CD4-positive, CD25-positive, alpha-beta regulatory T cell (primary cell): ENCODE data around the gene MAML2. TPM values are rescaled to one million over a fixed set of nuclear protein-coding genes. Genes with fewer than 3 reads are reported as not detected.
A peak's percentile ranks its signal among the peaks of the same experiment; 100 is the strongest.

ENCODE experiments used
- ATAC-seq, 2 donors: fragments of 150-1000 bp; cut with Tn5 transposase; one replicate each; pipeline ENCODE4 v1.10.0; 2021; ENCODE audit warnings: low read depth in 2 of 2, moderate number of reproducible peaks in 2 of 2, moderate library complexity in 1 of 2
- DNase-seq, 3 donors: peaks; one replicate each; pipeline versions ENCODE4 v3.0.0 to v3.0.0-alpha.2; 2012 to 2022; ENCODE audit warnings: mixed read lengths in 1 of 3
- H3K27ac ChIP-seq: one replicate; pipeline ENCODE4 v1.7.0; 2013; ENCODE audit warnings: mild to moderate bottlenecking, low read length; ENCODE audit not compliant: insufficient read depth, poor library complexity, severe bottlenecking
- H3K27me3 ChIP-seq: one replicate; pipeline ENCODE4 v1.7.0; 2013; ENCODE audit warnings: low read length; ENCODE audit not compliant: control insufficient read depth, insufficient read depth
- H3K36me3 ChIP-seq: one replicate; pipeline ENCODE4 v1.7.0; 2013; ENCODE audit warnings: mild to moderate bottlenecking, low read length, moderate library complexity; ENCODE audit not compliant: control insufficient read depth, insufficient read depth
- H3K4me1 ChIP-seq: 2 replicates; pipeline ENCODE4 v1.7.0; 2013; ENCODE audit warnings: mild to moderate bottlenecking, low read length; ENCODE audit not compliant: insufficient read depth, control insufficient read depth, poor library complexity, severe bottlenecking
- H3K4me3 ChIP-seq: one replicate; pipeline ENCODE4 v1.7.0; 2013; ENCODE audit warnings: low read depth, mild to moderate bottlenecking, low read length, moderate library complexity
- H3K9me3 ChIP-seq, 2 experiments: 1 replicate in 1 of 2; 2 replicates in 1 of 2; pipeline ENCODE4 v1.7.0; 2013; ENCODE audit warnings: low read length in 2 of 2, mild to moderate bottlenecking in 1 of 2, moderate library complexity in 1 of 2; ENCODE audit not compliant: control insufficient read depth in 2 of 2
- H3K27ac Mint-ChIP-seq, 3 donors: one replicate each; pipeline ENCODE4 v1.8.0; 2020 to 2022; ENCODE audit warnings: mild to moderate bottlenecking in 3 of 3, mixed read lengths in 3 of 3, moderate library complexity in 2 of 3
- H3K27me3 Mint-ChIP-seq: one replicate; pipeline ENCODE4 v1.8.0; 2022; ENCODE audit warnings: mild to moderate bottlenecking, mixed read lengths
- H3K36me3 Mint-ChIP-seq: one replicate; pipeline ENCODE4 v1.8.0; 2020; ENCODE audit warnings: mixed read lengths
- H3K4me1 Mint-ChIP-seq, 4 donors: one replicate each; pipeline ENCODE4 v1.8.0; 2020 to 2022; ENCODE audit warnings: mixed read lengths in 4 of 4, mild to moderate bottlenecking in 1 of 4
- H3K4me3 Mint-ChIP-seq, 4 donors: one replicate each; pipeline ENCODE4 v1.8.0; 2020 to 2022; ENCODE audit warnings: mild to moderate bottlenecking in 4 of 4, mixed read lengths in 4 of 4, moderate library complexity in 3 of 4
- H3K9me3 Mint-ChIP-seq, 7 donors: one replicate each; pipeline ENCODE4 v1.8.0; 2020 to 2022; ENCODE audit warnings: mixed read lengths in 7 of 7, mild to moderate bottlenecking in 3 of 7, moderate library complexity in 2 of 7
- polyA plus RNA-seq, 4 donors: library from polyadenylated mRNA; unstranded; fragments of 300-500 nt; fragmentation: Illumina TruSeq; gene quantifications; one replicate each; pipeline ENCODE4 v1.2.3, GENCODE V29; 2021
- total RNA-seq: library from RNA; stranded (reverse); gene quantifications from one replicate; pipeline ENCODE4 v1.2.3, GENCODE V29; 2022

The MAML2 gene
- total and polyA plus RNA-seq, 5 donors from 2014 or later: 4.1 to 35.6 (median 9.3) TPM

GRCh38 chr11:96384156-96384555 lies 41.2 kb upstream of the MAML2 start:
- no peak overlapping the region for H3K27ac ChIP-seq
- peak overlapping the region; percentile 30 for H3K4me3 ChIP-seq
- H3K36me3 ChIP-seq: peaks cover 30% of the 10 kb centered on the region
- H3K9me3 ChIP-seq: no peaks in the 10 kb centered on the region
- H3K4me1 ChIP-seq: peaks cover 18% of the 10 kb centered on the region
- peak in 1 of 2 donors; percentile 25 for ATAC-seq
- Mint-ChIP-seq H3K9me3 (peaks cover 0 to 4% (median 0%) of the 10 kb centered on the region in 7 donors), H3K4me3 (peak overlapping the region in 3 of 4 donors; percentile 7 to 33 (median 18)), H3K36me3 (peaks cover 22% of the 10 kb centered on the region), H3K27me3 (no peaks in the 10 kb centered on the region), H3K4me1 (peaks cover 41 to 49% (median 45%) of the 10 kb centered on the region in 4 donors), H3K27ac (peak overlapping the region in 2 of 3 donors; percentile 3 to 13)
- H3K27me3 ChIP-seq: no peaks in the 10 kb centered on the region
- no peak for DNase-seq

DNA sequence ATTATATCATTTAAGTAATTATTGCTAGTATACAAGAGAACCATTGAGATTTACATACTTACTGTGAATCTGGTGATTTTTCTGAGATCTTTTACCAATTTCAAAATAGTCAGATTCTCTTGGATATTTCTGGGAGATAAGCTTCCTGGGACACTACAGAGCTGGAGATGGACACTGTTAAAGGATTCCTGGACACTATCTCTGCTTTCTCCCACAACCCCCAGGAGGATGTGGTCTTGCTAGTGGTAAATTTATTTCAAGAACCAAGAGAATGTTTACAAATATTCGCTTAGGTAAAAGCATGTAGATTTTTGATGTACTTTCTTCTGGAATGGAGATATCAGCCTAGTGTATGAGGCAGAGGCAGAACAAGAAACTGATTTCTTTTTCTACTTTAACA lies 33.8 kb upstream of the MAML2 start:
- H3K27me3 ChIP-seq: no peaks in the 10 kb centered on the region
- H3K36me3 ChIP-seq: peaks cover 26% of the 10 kb centered on the region
- Mint-ChIP-seq H3K4me3 (no peak overlapping the region), H3K9me3 (peaks cover 0 to 1% (median 0%) of the 10 kb centered on the region in 7 donors), H3K36me3 (peaks cover 25% of the 10 kb centered on the region), H3K27me3 (no peaks in the 10 kb centered on the region), H3K4me1 (peaks cover 0 to 25% (median 9%) of the 10 kb centered on the region in 4 donors), H3K27ac (no peak overlapping the region)
- no peaks in the 10 kb centered on the region for H3K4me1 ChIP-seq
- no peak overlapping the region for H3K4me3 ChIP-seq
- no peak for DNase-seq
- no peak for ATAC-seq
- no peaks in the 10 kb centered on the region for H3K9me3 ChIP-seq
- no peak overlapping the region for H3K27ac ChIP-seq

DNA sequence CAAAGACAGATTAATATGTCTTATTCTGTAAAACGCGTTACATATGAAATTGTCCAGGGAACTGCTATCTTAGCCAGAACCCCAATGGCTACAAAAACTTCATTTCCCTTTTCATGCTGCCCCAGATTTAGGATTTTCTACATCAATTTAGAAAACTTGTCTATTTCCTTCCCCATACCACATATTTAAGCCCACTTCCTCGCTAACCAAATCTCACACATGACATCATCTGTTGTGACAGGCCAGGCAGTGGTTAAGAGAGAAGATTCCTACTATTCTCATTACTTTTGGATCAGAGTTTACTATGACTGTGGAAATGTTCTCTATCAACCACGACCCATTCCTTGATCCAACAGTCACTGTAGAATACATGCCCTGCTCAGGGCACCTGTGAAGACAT lies 30.8 kb upstream of the MAML2 start:
- peaks cover 28% of the 10 kb centered on the region for H3K36me3 Mint-ChIP-seq
- DNase-seq (no peak), ATAC-seq (no peak)
- Histone ChIP-seq H3K27ac (no peak overlapping the region), H3K9me3 (no peaks in the 10 kb centered on the region), H3K4me1 (no peaks in the 10 kb centered on the region), H3K36me3 (peaks cover 30% of the 10 kb centered on the region), H3K4me3 (no peak overlapping the region), H3K27me3 (no peaks in the 10 kb centered on the region)
- H3K27me3 Mint-ChIP-seq: no peaks in the 10 kb centered on the region
- peaks cover 0 to 2% (median 0%) of the 10 kb centered on the region in 7 donors for H3K9me3 Mint-ChIP-seq
- H3K4me1 Mint-ChIP-seq: peaks cover 0 to 18% (median under 1%) of the 10 kb centered on the region in 4 donors
- H3K27ac Mint-ChIP-seq: no peak overlapping the region
- no peak overlapping the region for H3K4me3 Mint-ChIP-seq

- Mint-ChIP-seq H3K36me3 (peaks cover 35% of the 10 kb centered on the region), H3K27me3 (no peaks in the 10 kb centered on the region), H3K9me3 (peaks cover 0 to 2% (median 0%) of the 10 kb centered on the region in 7 donors), H3K4me1 (peaks cover 0 to 8% (median 3%) of the 10 kb centered on the region in 4 donors), H3K4me3 (peak overlapping the region in 1 of 4 donors; percentile 15), H3K27ac (no peak overlapping the region)
- Histone ChIP-seq H3K4me3 (no peak overlapping the region), H3K4me1 (no peaks in the 10 kb centered on the region), H3K9me3 (no peaks in the 10 kb centered on the region), H3K36me3 (peaks cover 61% of the 10 kb centered on the region), H3K27me3 (no peaks in the 10 kb centered on the region), H3K27ac (no peak overlapping the region)
- ATAC-seq (no peak), DNase-seq (no peak)
Observed at GRCh38 chr11:96367342-96367741, 24.3 kb upstream of the MAML2 start.

- no peaks in the 10 kb centered on the region for H3K27me3 ChIP-seq
- H3K9me3 ChIP-seq: no peaks in the 10 kb centered on the region
- H3K27ac Mint-ChIP-seq: no peak overlapping the region
- ATAC-seq (no peak), DNase-seq (no peak)
- peaks cover 28% of the 10 kb centered on the region for H3K36me3 Mint-ChIP-seq
- peaks cover 0 to 12% (median 3%) of the 10 kb centered on the region in 4 donors for H3K4me1 Mint-ChIP-seq
- no peaks in the 10 kb centered on the region for H3K27me3 Mint-ChIP-seq
- H3K9me3 Mint-ChIP-seq: peaks cover 0 to 2% (median 0%) of the 10 kb centered on the region in 7 donors
- H3K27ac ChIP-seq: no peak overlapping the region
- no peak overlapping the region for H3K4me3 Mint-ChIP-seq
- no peak overlapping the region for H3K4me3 ChIP-seq
- H3K36me3 ChIP-seq: peaks cover 65% of the 10 kb centered on the region
- H3K4me1 ChIP-seq: no peaks in the 10 kb centered on the region
Observed at GRCh38 chr11:96366024-96366423, 23.0 kb upstream of the MAML2 start.

DNA sequence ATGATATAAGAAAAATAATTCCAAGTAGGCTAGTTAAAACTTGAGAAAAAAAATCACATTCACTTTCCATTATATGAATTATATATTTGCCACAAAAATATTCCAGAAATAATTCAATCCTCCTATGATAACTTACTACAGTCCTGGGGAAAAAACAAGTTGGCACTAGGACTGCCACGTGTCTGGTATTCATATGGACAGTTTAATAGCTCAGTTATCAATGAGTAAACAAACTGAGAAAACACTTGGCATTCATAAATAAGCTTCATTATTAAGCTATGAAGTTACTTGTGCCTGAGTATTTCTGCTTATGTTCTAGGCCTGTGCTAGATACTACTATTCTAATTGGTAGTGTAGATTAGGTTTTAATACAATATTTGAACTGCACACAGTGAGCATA lies 22.5 kb upstream of the MAML2 start:
- peaks cover 0 to 12% (median 3%) of the 10 kb centered on the region in 4 donors for H3K4me1 Mint-ChIP-seq
- no peaks in the 10 kb centered on the region for H3K27me3 Mint-ChIP-seq
- H3K9me3 Mint-ChIP-seq: peaks cover 0 to 2% (median 0%) of the 10 kb centered on the region in 7 donors

DNA sequence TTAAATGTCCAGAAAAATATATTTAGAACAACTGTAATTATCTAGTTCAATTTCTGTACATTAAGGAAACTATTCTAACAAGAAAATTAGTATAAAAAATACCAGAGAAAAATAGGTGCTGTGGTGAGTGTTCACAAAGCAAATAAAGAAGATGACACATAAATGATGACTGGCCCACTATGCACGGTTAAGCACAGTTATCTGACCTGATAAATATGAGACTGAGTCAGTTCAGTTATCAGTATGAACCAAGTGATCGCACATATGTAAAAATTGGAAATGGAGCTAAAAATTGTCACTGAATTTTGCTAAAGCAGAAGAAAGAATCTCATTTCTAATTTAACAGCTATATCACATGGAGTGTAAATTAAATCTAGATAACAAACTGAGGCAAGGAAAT lies 18.8 kb upstream of the MAML2 start:
- Mint-ChIP-seq H3K9me3 (no peaks in the 10 kb centered on the region), H3K27ac (no peak overlapping the region), H3K36me3 (peaks cover 23% of the 10 kb centered on the region), H3K4me1 (peaks cover 0 to 31% (median 9%) of the 10 kb centered on the region in 4 donors), H3K4me3 (no peak overlapping the region), H3K27me3 (no peaks in the 10 kb centered on the region)
- ATAC-seq (no peak), DNase-seq (no peak)
- H3K9me3 ChIP-seq: no peaks in the 10 kb centered on the region
- peaks cover 55% of the 10 kb centered on the region for H3K36me3 ChIP-seq
- H3K4me1 ChIP-seq: no peaks in the 10 kb centered on the region
- H3K4me3 ChIP-seq: no peak overlapping the region
- H3K27ac ChIP-seq: no peak overlapping the region
- H3K27me3 ChIP-seq: no peaks in the 10 kb centered on the region

More for the DNA sequence above, 22.5 kb upstream of the MAML2 start:
- Histone ChIP-seq H3K9me3 (no peaks in the 10 kb centered on the region), H3K27me3 (no peaks in the 10 kb centered on the region), H3K4me3 (no peak overlapping the region), H3K4me1 (no peaks in the 10 kb centered on the region), H3K27ac (no peak overlapping the region), H3K36me3 (peaks cover 64% of the 10 kb centered on the region)
- H3K27ac Mint-ChIP-seq: no peak overlapping the region
- H3K36me3 Mint-ChIP-seq: peaks cover 24% of the 10 kb centered on the region
- no peak for DNase-seq
- no peak for ATAC-seq
- H3K4me3 Mint-ChIP-seq: no peak overlapping the region

GRCh38 chr11:96358321-96358720 lies 15.3 kb upstream of the MAML2 start:
- H3K4me3 Mint-ChIP-seq: no peak overlapping the region
- DNase-seq (no peak), ATAC-seq (no peak)
- no peak overlapping the region for H3K27ac ChIP-seq
- no peaks in the 10 kb centered on the region for H3K27me3 ChIP-seq
- H3K4me3 ChIP-seq: no peak overlapping the region
- H3K36me3 ChIP-seq: peaks cover 46% of the 10 kb centered on the region
- peaks cover 0 to 2% (median 0%) of the 10 kb centered on the region in 7 donors for H3K9me3 Mint-ChIP-seq
- peak overlapping the region in 1 of 3 donors; percentile 22 for H3K27ac Mint-ChIP-seq
- no peaks in the 10 kb centered on the region for H3K27me3 Mint-ChIP-seq
- H3K36me3 Mint-ChIP-seq: peaks cover 47% of the 10 kb centered on the region
- H3K9me3 ChIP-seq: no peaks in the 10 kb centered on the region
- peaks cover 2 to 36% (median 14%) of the 10 kb centered on the region in 4 donors for H3K4me1 Mint-ChIP-seq
- H3K4me1 ChIP-seq: no peaks in the 10 kb centered on the region
